WERI-Rb-1 (cell line): ENCODE measurements around the gene POMGNT1.

Source experiments
- DNase-seq: peaks from one replicate; pipeline ENCODE4 v3.0.0-alpha.2; 2020
- H3K27ac ChIP-seq: fragments of 250-450 bp; sonication (Bioruptor Pico); 2 replicates; pipeline ENCODE4 v1.5.1; 2020; ENCODE audit warnings: mild to moderate bottlenecking, moderate library complexity
- H3K27me3 ChIP-seq: fragments of 250-450 bp; sonication (Bioruptor Pico); 2 replicates; pipeline ENCODE4 v1.5.1; 2021; ENCODE audit warnings: mild to moderate bottlenecking, low read depth, moderate library complexity; ENCODE audit not compliant: insufficient read depth, severe bottlenecking
- H3K36me3 ChIP-seq: fragments of 250-450 bp; sonication (Bioruptor Pico); 2 replicates; pipeline ENCODE4 v1.5.1; 2020; ENCODE audit warnings: mild to moderate bottlenecking, moderate library complexity
- H3K4me3 ChIP-seq: 2 replicates; pipeline ENCODE4 v1.5.1; 2011; ENCODE audit warnings: low read depth, mild to moderate bottlenecking, control low read depth, low read length
- H3K9me3 ChIP-seq: fragments of 250-450 bp; sonication (Bioruptor Pico); 2 replicates; pipeline ENCODE4 v1.5.1; 2021; ENCODE audit warnings: mild to moderate bottlenecking, moderate library complexity; ENCODE audit not compliant: severe bottlenecking
- CTCF ChIP-seq: IDR thresholded peaks from 2 replicates; pipeline ENCODE4 v1.5.1; 2011; ENCODE audit warnings: low read depth, mild to moderate bottlenecking, control low read depth, inconsistent platforms, low read length

Gene POMGNT1

GRCh38 chr1:46188295-46189030, 9.8 kb downstream of the POMGNT1 start:
- Histone ChIP-seq H3K36me3 (peaks cover 23% of the 10 kb centered on the region), H3K4me3 (no peak overlapping the region), H3K9me3 (no peaks in the 10 kb centered on the region), H3K27ac (no peak overlapping the region), H3K27me3 (no peaks in the 10 kb centered on the region)
- no peak for DNase-seq
- no peak for TF ChIP-seq CTCF

- H3K36me3 ChIP-seq, result peaks cover 19% of the 10 kb centered on the region
- no peaks in the 10 kb centered on the region for H3K9me3 ChIP-seq
- H3K27ac ChIP-seq, result no peak overlapping the region
- H3K4me3 ChIP-seq, result no peak overlapping the region
- no peak for DNase-seq
- no peaks in the 10 kb centered on the region for H3K27me3 ChIP-seq
- TF ChIP-seq CTCF, result no peak
Measured at GRCh38 chr1:46187106-46187869, 10.9 kb downstream of the POMGNT1 start.

GRCh38 chr1:46186076-46186475, 12.2 kb downstream of the POMGNT1 start:
- H3K36me3 ChIP-seq, result peaks cover 15% of the 10 kb centered on the region
- no peak overlapping the region for H3K4me3 ChIP-seq
- no peaks in the 10 kb centered on the region for H3K27me3 ChIP-seq
- H3K9me3 ChIP-seq, result no peaks in the 10 kb centered on the region
- DNase-seq, result no peak
- H3K27ac ChIP-seq, result no peak overlapping the region
- no peak for TF ChIP-seq CTCF

GRCh38 chr1:46184920-46185658, 13.1 kb downstream of the POMGNT1 start:
- Histone ChIP-seq H3K36me3 (peaks cover 5% of the 10 kb centered on the region), H3K4me3 (no peak overlapping the region), H3K9me3 (no peaks in the 10 kb centered on the region), H3K27ac (no peak overlapping the region), H3K27me3 (no peaks in the 10 kb centered on the region)
- DNase-seq, result no peak
- no peak for TF ChIP-seq CTCF

GRCh38 chr1:46183926-46184557, 14.2 kb downstream of the POMGNT1 start:
- H3K27ac ChIP-seq, result no peak overlapping the region
- no peaks in the 10 kb centered on the region for H3K9me3 ChIP-seq
- DNase-seq, result no peak
- TF ChIP-seq CTCF, result no peak
- H3K36me3 ChIP-seq, result no peaks in the 10 kb centered on the region
- no peaks in the 10 kb centered on the region for H3K27me3 ChIP-seq
- no peak overlapping the region for H3K4me3 ChIP-seq
